HG03457 (cell line): ENCODE results near the gene KCNQ5.
"Not testable (repeated sequence)": the region's sequence is repeated elsewhere in the genome, so short reads cannot be mapped to it uniquely, and the experiment has no call there.

Experiments
- ATAC-seq: cut with Tn5 transposase; IDR thresholded peaks from one replicate; pipeline ENCODE4 v1.9.1; 2021; ENCODE audit warnings: moderate number of reproducible peaks; ENCODE audit not compliant: unreplicated experiment

Gene KCNQ5

GRCh38 chr6:72984189-72984831, 362.4 kb downstream of the KCNQ5 start:
- ATAC-seq = not testable (repeated sequence)

GRCh38 chr6:72984981-72985665, 363.3 kb downstream of the KCNQ5 start:
- no peak for ATAC-seq

GRCh38 chr6:72987301-72987700, 365.4 kb downstream of the KCNQ5 start:
- no peak for ATAC-seq

- ATAC-seq = no peak
Observed at GRCh38 chr6:72999995-73000394, 378.1 kb downstream of the KCNQ5 start.

GRCh38 chr6:73000460-73000859, 378.6 kb downstream of the KCNQ5 start:
- ATAC-seq = no peak

GRCh38 chr6:73002588-73002987, 380.7 kb downstream of the KCNQ5 start:
- no peak for ATAC-seq

GRCh38 chr6:73003302-73003701, 381.4 kb downstream of the KCNQ5 start:
- ATAC-seq = no peak

- ATAC-seq = no peak
Observed at GRCh38 chr6:73004231-73004630, 382.4 kb downstream of the KCNQ5 start.

- no peak for ATAC-seq
Observed at GRCh38 chr6:73004861-73005260, 383.0 kb downstream of the KCNQ5 start.

- no peak for ATAC-seq
Observed at GRCh38 chr6:73006146-73006545, 384.3 kb downstream of the KCNQ5 start.

GRCh38 chr6:73011945-73012344, 390.1 kb downstream of the KCNQ5 start:
- ATAC-seq = no peak

GRCh38 chr6:73017476-73017875, 395.6 kb downstream of the KCNQ5 start:
- no peak for ATAC-seq

GRCh38 chr6:73024598-73024997, 402.7 kb downstream of the KCNQ5 start:
- no peak for ATAC-seq

GRCh38 chr6:73027691-73028090, 405.8 kb downstream of the KCNQ5 start:
- ATAC-seq = no peak

- no peak for ATAC-seq
Observed at GRCh38 chr6:73028124-73028766, 406.4 kb downstream of the KCNQ5 start.

GRCh38 chr6:73028893-73029450, 407.1 kb downstream of the KCNQ5 start:
- ATAC-seq = no peak

- no peak for ATAC-seq
Observed at GRCh38 chr6:73030257-73030656, 408.4 kb downstream of the KCNQ5 start.

GRCh38 chr6:73030791-73031782, 409.2 kb downstream of the KCNQ5 start:
- ATAC-seq = no peak

GRCh38 chr6:73032586-73032985, 410.7 kb downstream of the KCNQ5 start:
- no peak for ATAC-seq

- no peak for ATAC-seq
Observed at GRCh38 chr6:73036689-73037088, 414.8 kb downstream of the KCNQ5 start.

- ATAC-seq = no peak
Observed at GRCh38 chr6:73041051-73041450, 419.2 kb downstream of the KCNQ5 start.
